HCT116 (cell line): ENCODE data around the gene ASCC1. TPM values are rescaled to one million over a fixed set of nuclear protein-coding genes. Genes with fewer than 3 reads are reported as not detected.

Experiments used
- ATAC-seq: fragments of 200-7000 bp; cut with Tn5 transposase; 2 replicates; pipeline ENCODE4 v1.9.1; 2020; ENCODE audit warnings: mild to moderate bottlenecking, moderate library complexity
- BruUV-seq: library from RNA; stranded (reverse); fragments of 400-500 nt; replicated peaks from 2 replicates; lab custom pipeline; 2021; lab: Mats Ljungman, UMichigan
- CTCF ChIA-PET: fragments of 300-600 bp; sonication (Branson Sonifier 250); formaldehyde crosslinking; loops from one replicate; lab custom pipeline; 2021; ENCODE audit warnings: antibody characterized with exemption; lab: Charles Lee
- POLR2A ChIA-PET: fragments of 300-600, 350-600 bp; sonication (Branson Sonifier 250); formaldehyde crosslinking; loops from one replicate; lab custom pipeline; 2021; ENCODE audit warnings: antibody characterized with exemption; lab: Charles Lee
- RAD21 ChIA-PET, 2 experiments: fragments of 300-600 bp; sonication (Branson Sonifier 250); formaldehyde crosslinking; loops; one replicate each; lab custom pipeline; 2023; ENCODE audit warnings: low total read pairs in 2 of 2; ENCODE audit not compliant: uncharacterized antibody in 2 of 2, unreplicated experiment in 2 of 2, low non-redundant PET in 1 of 2; lab: Charles Lee
- DNase-seq: peaks from one replicate; pipeline ENCODE4 v3.0.0-alpha.2; 2010; ENCODE audit warnings: low read depth, low spot score
- H2AFZ ChIP-seq: fragments of 200-600 bp; shearing (Covaris generic), sonication (generic); 2 replicates; pipeline ENCODE4 v1.6.1; 2017; ENCODE audit warnings: low read depth, mixed run types, mixed read lengths, antibody characterized with exemption, low read length; ENCODE audit not compliant: poor library complexity, severe bottlenecking
- H3K27ac ChIP-seq: 2 replicates; pipeline ENCODE4 v1.5.1; 2012; ENCODE audit warnings: low read depth, low read length
- H3K27me3 ChIP-seq: fragments of 200-600 bp; sonication (generic); 2 replicates; pipeline ENCODE4 v1.6.1; 2016; ENCODE audit warnings: mixed run types, low read length, mixed read lengths; ENCODE audit not compliant: insufficient read depth
- H3K36me3 ChIP-seq, 2 experiments: fragments of 200-500 bp in 1 of 2; fragments of 200-600 bp in 1 of 2; sonication (Bioruptor generic) in 1 of 2; sonication (generic) in 1 of 2; 2 replicates each; pipeline versions ENCODE4 v1.5.1 to v1.6.1; 2014 to 2016; ENCODE audit warnings: low read length in 2 of 2, inconsistent platforms in 1 of 2, mixed read lengths in 1 of 2, mixed run types in 1 of 2; ENCODE audit not compliant: insufficient read depth in 2 of 2, control insufficient read depth in 1 of 2
- H3K4me1 ChIP-seq, 2 experiments: fragments of 200-600 bp in 1 of 2; sonication (generic) in 1 of 2; 2 replicates each; pipeline versions ENCODE4 v1.5.1 to v1.6.1; 2012 to 2017; ENCODE audit warnings: low read length in 2 of 2, inconsistent platforms in 1 of 2, mild to moderate bottlenecking in 1 of 2, mixed read lengths in 1 of 2, mixed run types in 1 of 2, moderate library complexity in 1 of 2; ENCODE audit not compliant: insufficient read depth in 2 of 2, control insufficient read depth in 1 of 2
- H3K4me2 ChIP-seq: fragments of 200-600 bp; sonication (generic); 2 replicates; pipeline ENCODE4 v1.6.1; 2017; ENCODE audit warnings: mixed run types, low read length, mixed read lengths
- H3K4me3 ChIP-seq, 2 experiments: fragments of 200-600 bp in 1 of 2; sonication (generic) in 1 of 2; replicated peaks in 1 of 2; 2 replicates each; pipeline ENCODE4 v1.5.1; 2011 to 2016; ENCODE audit warnings: low read length in 2 of 2, control low read depth in 1 of 2, low read depth in 1 of 2, mild to moderate bottlenecking in 1 of 2, mixed read lengths in 1 of 2, mixed run types in 1 of 2
- H3K79me2 ChIP-seq: fragments of 200-600 bp; sonication (generic); 2 replicates; pipeline ENCODE4 v1.6.1; 2017; ENCODE audit warnings: mild to moderate bottlenecking, mixed run types, low read length, moderate library complexity, mixed read lengths; ENCODE audit not compliant: insufficient read depth
- H3K9ac ChIP-seq: fragments of 200-600 bp; sonication (generic); 2 replicates; pipeline ENCODE4 v1.6.1; 2016; ENCODE audit warnings: low read length, mixed read lengths
- H3K9me2 ChIP-seq: fragments of 200-600 bp; sonication (generic), shearing (Covaris generic); 2 replicates; pipeline ENCODE4 v1.6.1; 2017; ENCODE audit warnings: mixed run types, mild to moderate bottlenecking, moderate library complexity; ENCODE audit not compliant: insufficient read depth
- H3K9me3 ChIP-seq, 2 experiments: fragments of 200-500 bp in 1 of 2; fragments of 200-600 bp in 1 of 2; sonication (Bioruptor generic) in 1 of 2; sonication (generic) in 1 of 2; 2 replicates each; pipeline ENCODE4 v1.6.1; 2014 to 2017; ENCODE audit warnings: low read length in 2 of 2, mixed read lengths in 2 of 2, inconsistent platforms in 1 of 2, low read depth in 1 of 2, mild to moderate bottlenecking in 1 of 2, mixed run types in 1 of 2, moderate library complexity in 1 of 2; ENCODE audit not compliant: control insufficient read depth in 1 of 2, insufficient read depth in 1 of 2
- H4K20me1 ChIP-seq: fragments of 200-600 bp; sonication (generic), shearing (Covaris generic); 2 replicates; pipeline ENCODE4 v1.6.1; 2017; ENCODE audit warnings: mixed run types, mild to moderate bottlenecking, moderate library complexity; ENCODE audit not compliant: insufficient read depth
- CEBPB ChIP-seq: IDR thresholded peaks from 2 replicates; pipeline ENCODE4 v1.6.1; 2012; ENCODE audit warnings: low read depth
- CTCF ChIP-seq, 3 experiments: fragments of 200-600 bp in 1 of 3; sonication (generic) in 1 of 3; IDR thresholded peaks in 2 of 3; conservative IDR thresholded peaks in 1 of 3; 2 replicates each; pipeline ENCODE4 v1.5.1; 2012 to 2017; ENCODE audit warnings: low read depth in 2 of 3, low read length in 2 of 3, antibody characterized with exemption in 1 of 3, borderline replicate concordance in 1 of 3, control low read depth in 1 of 3, mild to moderate bottlenecking in 1 of 3, mixed read lengths in 1 of 3, mixed run types in 1 of 3, moderate library complexity in 1 of 3; ENCODE audit not compliant: insufficient read depth in 1 of 3
- ELF1 ChIP-seq: IDR thresholded peaks from 2 replicates; pipeline ENCODE4 v1.6.1; 2012; ENCODE audit warnings: low read depth, borderline replicate concordance
- FOSL1 ChIP-seq: IDR thresholded peaks from 2 replicates; pipeline ENCODE4 v1.6.1; 2012; ENCODE audit warnings: low read depth
- JUND ChIP-seq: IDR thresholded peaks from 2 replicates; pipeline ENCODE4 v1.6.1; 2012
- POLR2A ChIP-seq: IDR thresholded peaks from 2 replicates; pipeline ENCODE4 v1.7.0; 2011; ENCODE audit warnings: borderline replicate concordance; ENCODE audit not compliant: insufficient read depth, insufficient read length; ENCODE audit errors: extremely low read depth
- POLR2AphosphoS5 ChIP-seq: IDR thresholded peaks from 2 replicates; pipeline ENCODE4 v1.6.1; 2011; ENCODE audit warnings: mild to moderate bottlenecking, low read depth, low read length, moderate library complexity
- RAD21 ChIP-seq: IDR thresholded peaks from 2 replicates; pipeline ENCODE4 v1.6.1; 2012; ENCODE audit warnings: low read depth, mild to moderate bottlenecking
- SIN3A ChIP-seq: IDR thresholded peaks from 2 replicates; pipeline ENCODE4 v1.6.1; 2012; ENCODE audit warnings: low read depth
- intact Hi-C: fragments of 100-400 bp; cut with micrococcal nuclease; formaldehyde crosslinking; loops from 2 replicates; pipeline ENCODE4 v1.10.0; 2022
- total RNA-seq: library from RNA; stranded (reverse); gene quantifications from one replicate; pipeline ENCODE4 v1.2.1, GENCODE V29; 2021; ENCODE audit not compliant: unreplicated experiment
- TF ChIP-seq, protein P1 (sequence below): IDR thresholded peaks from 2 replicates; pipeline ENCODE4 v1.6.1; 2012; ENCODE audit warnings: low read depth

Gene ASCC1
- total RNA-seq, 1 experiment from 2014 or later: 34.5 TPM

GRCh38 chr10:72092987-72093386, 123.1 kb downstream of the ASCC1 start:
- POLR2A ChIA-PET: no interaction called here
- no TSS peak for BruUV-seq
- Histone ChIP-seq H4K20me1 (no peaks in the 10 kb centered on the region), H3K79me2 (no peaks in the 10 kb centered on the region), H3K9me2 (no peaks in the 10 kb centered on the region), H3K9ac (no peak overlapping the region), H3K36me3 (no peaks in the 10 kb centered on the region), H3K4me1 (peaks cover 14 to 26% of the 10 kb centered on the region in 2 experiments), H2AFZ (no peak overlapping the region), H3K4me2 (no peak overlapping the region), H3K27ac (no peak overlapping the region), H3K27me3 (no peaks in the 10 kb centered on the region), H3K4me3 (no peak overlapping the region), H3K9me3 (no peaks in the 10 kb centered on the region)
- ATAC-seq (no peak; the same call in 1 of the 2 replicates), DNase-seq (no peak)
- CTCF ChIA-PET: no interaction called here
- TF ChIP-seq FOSL1: no peak
- intact Hi-C loops: no loop called here
- RAD21 ChIA-PET: no interaction called here

- H3K9me3 ChIP-seq: no peaks in the 10 kb centered on the region
- RAD21 ChIA-PET: no interaction called here
- H3K79me2 ChIP-seq: no peaks in the 10 kb centered on the region
- no peak overlapping the region for H3K27ac ChIP-seq
- no peaks in the 10 kb centered on the region for H3K36me3 ChIP-seq
- POLR2A ChIA-PET: no interaction called here
- CTCF ChIA-PET: no interaction called here
- ATAC-seq (no peak), DNase-seq (no peak)
- H3K4me2 ChIP-seq: no peak overlapping the region
- no peaks in the 10 kb centered on the region for H3K27me3 ChIP-seq
- H3K4me3 ChIP-seq: no peak overlapping the region
- H3K4me1 ChIP-seq: peaks cover 8 to 20% of the 10 kb centered on the region in 2 experiments; a peak in 3 of 4 replicates
- H3K9me2 ChIP-seq: no peaks in the 10 kb centered on the region
- no peaks in the 10 kb centered on the region for H4K20me1 ChIP-seq
- TF ChIP-seq, protein P1, sequence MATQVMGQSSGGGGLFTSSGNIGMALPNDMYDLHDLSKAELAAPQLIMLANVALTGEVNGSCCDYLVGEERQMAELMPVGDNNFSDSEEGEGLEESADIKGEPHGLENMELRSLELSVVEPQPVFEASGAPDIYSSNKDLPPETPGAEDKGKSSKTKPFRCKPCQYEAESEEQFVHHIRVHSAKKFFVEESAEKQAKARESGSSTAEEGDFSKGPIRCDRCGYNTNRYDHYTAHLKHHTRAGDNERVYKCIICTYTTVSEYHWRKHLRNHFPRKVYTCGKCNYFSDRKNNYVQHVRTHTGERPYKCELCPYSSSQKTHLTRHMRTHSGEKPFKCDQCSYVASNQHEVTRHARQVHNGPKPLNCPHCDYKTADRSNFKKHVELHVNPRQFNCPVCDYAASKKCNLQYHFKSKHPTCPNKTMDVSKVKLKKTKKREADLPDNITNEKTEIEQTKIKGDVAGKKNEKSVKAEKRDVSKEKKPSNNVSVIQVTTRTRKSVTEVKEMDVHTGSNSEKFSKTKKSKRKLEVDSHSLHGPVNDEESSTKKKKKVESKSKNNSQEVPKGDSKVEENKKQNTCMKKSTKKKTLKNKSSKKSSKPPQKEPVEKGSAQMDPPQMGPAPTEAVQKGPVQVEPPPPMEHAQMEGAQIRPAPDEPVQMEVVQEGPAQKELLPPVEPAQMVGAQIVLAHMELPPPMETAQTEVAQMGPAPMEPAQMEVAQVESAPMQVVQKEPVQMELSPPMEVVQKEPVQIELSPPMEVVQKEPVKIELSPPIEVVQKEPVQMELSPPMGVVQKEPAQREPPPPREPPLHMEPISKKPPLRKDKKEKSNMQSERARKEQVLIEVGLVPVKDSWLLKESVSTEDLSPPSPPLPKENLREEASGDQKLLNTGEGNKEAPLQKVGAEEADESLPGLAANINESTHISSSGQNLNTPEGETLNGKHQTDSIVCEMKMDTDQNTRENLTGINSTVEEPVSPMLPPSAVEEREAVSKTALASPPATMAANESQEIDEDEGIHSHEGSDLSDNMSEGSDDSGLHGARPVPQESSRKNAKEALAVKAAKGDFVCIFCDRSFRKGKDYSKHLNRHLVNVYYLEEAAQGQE: no peak
- TF ChIP-seq FOSL1: no peak
- TF ChIP-seq JUND: no peak
- no peak for TF ChIP-seq SIN3A
- TF ChIP-seq POLR2AphosphoS5: no peak
- no peak for TF ChIP-seq POLR2A
- no peak for TF ChIP-seq ELF1
- TF ChIP-seq CTCF (IDR thresholded peaks at IDR 0.05 in 2 of 3, conservative IDR thresholded peaks at IDR 0.05 in 1 of 3; ENCODE audit: borderline replicate concordance in 1 of 3, insufficient read depth in 1 of 3, low read depth in 2 of 3, low read length in 2 of 3): no peak
- no peak for TF ChIP-seq RAD21
- no peak for TF ChIP-seq CEBPB
- no peak overlapping the region for H3K9ac ChIP-seq
- intact Hi-C loops: no loop called here
- BruUV-seq: no TSS peak
- H2AFZ ChIP-seq: no peak overlapping the region
Observed at GRCh38 chr10:72092171-72092924, 123.7 kb downstream of the ASCC1 start.
